Fibroblast of lung (primary cell): ENCODE results near the gene TUBB4B. TPM values are rescaled to one million over a fixed set of nuclear protein-coding genes. Genes with fewer than 3 reads are reported as not detected.

ENCODE experiments used
- DNase-seq, 2 donors: peaks; one replicate each; pipeline versions ENCODE4 v3.0.0 to v3.0.0-alpha.2; 2010; ENCODE audit warnings: low read depth in 2 of 2
- H2AFZ ChIP-seq: 2 replicates; pipeline ENCODE4 v1.5.1; 2012; ENCODE audit warnings: low read length, control low read depth, inconsistent platforms
- H3K27ac ChIP-seq: 2 replicates; pipeline ENCODE4 v1.5.1; 2011; ENCODE audit warnings: low read length, control low read depth; ENCODE audit not compliant: insufficient read depth
- H3K27me3 ChIP-seq: 2 replicates; pipeline ENCODE4 v1.5.1; 2011; ENCODE audit warnings: mild to moderate bottlenecking, low read length; ENCODE audit not compliant: control insufficient read depth, insufficient read depth
- H3K36me3 ChIP-seq: 2 replicates; pipeline ENCODE4 v1.5.1; 2011; ENCODE audit warnings: low read length; ENCODE audit not compliant: control insufficient read depth, insufficient read depth
- H3K4me1 ChIP-seq: 2 replicates; pipeline ENCODE4 v1.5.1; 2011; ENCODE audit warnings: low read length; ENCODE audit not compliant: control insufficient read depth, insufficient read depth; ENCODE audit errors: extremely low read depth
- H3K4me2 ChIP-seq: 2 replicates; pipeline ENCODE4 v1.5.1; 2011; ENCODE audit warnings: low read length, control low read depth; ENCODE audit not compliant: insufficient read depth; ENCODE audit errors: extremely low read depth
- H3K4me3 ChIP-seq, 4 experiments: fragments of 200-600 bp in 1 of 4; sonication (generic) in 1 of 4; replicated peaks in 1 of 4; 2 replicates each; pipeline ENCODE4 v1.5.1; 2011 to 2016; ENCODE audit warnings: low read length in 4 of 4, low read depth in 3 of 4, mild to moderate bottlenecking in 3 of 4, control low read depth in 2 of 4, inconsistent platforms in 1 of 4, mixed read lengths in 1 of 4; ENCODE audit not compliant: insufficient read depth in 1 of 4; ENCODE audit errors: control extremely low read depth in 1 of 4
- H3K79me2 ChIP-seq: 2 replicates; pipeline ENCODE4 v1.5.1; 2012; ENCODE audit warnings: mild to moderate bottlenecking, low read length, inconsistent platforms; ENCODE audit not compliant: control insufficient read depth, insufficient read depth
- H3K9ac ChIP-seq: 2 replicates; pipeline ENCODE4 v1.5.1; 2011; ENCODE audit warnings: mild to moderate bottlenecking, low read length, control low read depth; ENCODE audit not compliant: insufficient read depth
- H3K9me3 ChIP-seq: 2 replicates; pipeline ENCODE4 v1.5.1; 2012; ENCODE audit warnings: low read depth, low read length; ENCODE audit not compliant: control insufficient read depth, insufficient read depth
- H4K20me1 ChIP-seq: 2 replicates; pipeline ENCODE4 v1.5.1; 2011; ENCODE audit warnings: low read length; ENCODE audit not compliant: control insufficient read depth, insufficient read depth; ENCODE audit errors: extremely low read depth
- CTCF ChIP-seq, 2 donors: IDR thresholded peaks in 1 of 2; conservative IDR thresholded peaks in 1 of 2; 1 replicate in 1 of 2; 2 replicates in 1 of 2; pipeline ENCODE4 v1.5.1; 2011 to 2012; ENCODE audit warnings: low read length in 2 of 2, control low read depth in 1 of 2, inconsistent platforms in 1 of 2, low read depth in 1 of 2, mild to moderate bottlenecking in 1 of 2
- EZH2 ChIP-seq: IDR thresholded peaks from 2 replicates; pipeline ENCODE4 v1.5.1; 2012; ENCODE audit warnings: low read length, control low read depth, mild to moderate bottlenecking; ENCODE audit errors: missing control alignments
- polyA plus RNA-seq, 2 donors: library from polyadenylated mRNA; depleted of rRNA in 1 of 2; stranded (reverse) in 1 of 2; unstranded in 1 of 2; fragments of >200 nt; gene quantifications; 2 replicates each; pipeline ENCODE4 v1.2.1, GENCODE V29; 2011 to 2012; ENCODE audit warnings: missing spikeins in 1 of 2
- total RNA-seq: library from RNA; depleted of rRNA; stranded (reverse); fragments of >200 nt; gene quantifications from 2 replicates; pipeline ENCODE4 v1.2.1, GENCODE V29; 2014

Gene TUBB4B
- total and polyA plus RNA-seq, 2 donors (not counting 1 experiment from before 2014, with no cell fraction given) = 111 to 332 TPM

DNA sequence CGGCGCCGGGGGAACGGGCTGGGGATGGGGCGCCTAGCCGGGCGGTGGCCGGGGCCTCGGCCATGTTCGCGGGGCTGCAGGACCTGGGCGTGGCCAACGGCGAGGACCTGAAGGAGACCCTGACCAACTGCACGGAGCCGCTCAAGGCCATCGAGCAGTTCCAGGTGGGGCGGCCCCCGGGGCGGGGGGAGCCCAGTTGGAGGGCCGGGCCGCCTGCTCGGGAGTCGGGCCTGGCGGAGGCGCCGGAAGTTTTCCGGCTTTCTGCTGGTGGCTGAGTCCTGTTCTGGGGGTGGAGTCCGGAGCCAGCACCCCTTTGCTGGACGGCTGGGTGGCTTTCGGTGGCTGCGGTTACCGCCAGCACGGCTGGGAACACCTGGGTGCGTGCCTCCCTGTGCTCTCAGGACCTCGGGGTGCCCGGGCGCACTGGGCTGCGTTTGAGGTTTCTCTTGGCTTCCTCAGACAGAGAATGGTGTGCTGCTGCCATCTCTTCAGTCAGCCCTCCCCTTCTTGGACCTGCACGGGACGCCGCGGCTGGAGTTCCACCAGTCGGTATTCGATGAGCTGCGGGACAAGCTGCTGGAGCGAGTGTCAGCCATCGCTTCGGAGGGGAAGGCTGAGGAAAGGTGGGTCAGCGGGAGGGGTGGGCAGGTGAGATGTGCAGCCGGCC, 14.5 kb downstream of the TUBB4B start:
- H3K79me2 ChIP-seq = peaks cover 21% of the 10 kb centered on the region
- no peaks in the 10 kb centered on the region for H3K27me3 ChIP-seq
- H2AFZ ChIP-seq = peak overlapping the region; percentile 62
- H3K36me3 ChIP-seq = peaks cover 10% of the 10 kb centered on the region
- H3K9ac ChIP-seq = peak overlapping the region; percentile 48
- H3K9me3 ChIP-seq = no peaks in the 10 kb centered on the region
- no peaks in the 10 kb centered on the region for H4K20me1 ChIP-seq
- peak overlapping the region; percentile 13 for H3K27ac ChIP-seq
- peak overlapping the region; percentile 97 for H3K4me2 ChIP-seq
- peak overlapping the region; percentile 68 to 96 (median 82) for H3K4me3 ChIP-seq
- peaks cover 10% of the 10 kb centered on the region for H3K4me1 ChIP-seq
- TF ChIP-seq EZH2 = no peak
- no peak for TF ChIP-seq CTCF (conservative IDR thresholded peaks at IDR 0.05 in 1 of 2, IDR thresholded peaks at IDR 0.05 in 1 of 2; ENCODE audit: low read depth in 1 of 2, low read length in 2 of 2)
- DNase-seq = peak; percentile 28 to 33

GRCh38 chr9:137256362-137256761, 15.3 kb downstream of the TUBB4B start:
- Histone ChIP-seq H2AFZ (no peak overlapping the region), H3K4me3 (peak overlapping the region; percentile 68 to 96 (median 82)), H3K9me3 (no peaks in the 10 kb centered on the region), H3K79me2 (peaks cover 21% of the 10 kb centered on the region), H3K27ac (peak overlapping the region; percentile 5), H3K27me3 (no peaks in the 10 kb centered on the region), H3K4me1 (peaks cover 10% of the 10 kb centered on the region), H3K36me3 (peaks cover 10% of the 10 kb centered on the region), H4K20me1 (no peaks in the 10 kb centered on the region), H3K4me2 (peak overlapping the region; percentile 97), H3K9ac (peak overlapping the region; percentile 48)
- DNase-seq = no peak
- TF ChIP-seq EZH2 (no peak), CTCF (conservative IDR thresholded peaks at IDR 0.05 in 1 of 2, IDR thresholded peaks at IDR 0.05 in 1 of 2; ENCODE audit: low read depth in 1 of 2, low read length in 2 of 2) (no peak)

DNA sequence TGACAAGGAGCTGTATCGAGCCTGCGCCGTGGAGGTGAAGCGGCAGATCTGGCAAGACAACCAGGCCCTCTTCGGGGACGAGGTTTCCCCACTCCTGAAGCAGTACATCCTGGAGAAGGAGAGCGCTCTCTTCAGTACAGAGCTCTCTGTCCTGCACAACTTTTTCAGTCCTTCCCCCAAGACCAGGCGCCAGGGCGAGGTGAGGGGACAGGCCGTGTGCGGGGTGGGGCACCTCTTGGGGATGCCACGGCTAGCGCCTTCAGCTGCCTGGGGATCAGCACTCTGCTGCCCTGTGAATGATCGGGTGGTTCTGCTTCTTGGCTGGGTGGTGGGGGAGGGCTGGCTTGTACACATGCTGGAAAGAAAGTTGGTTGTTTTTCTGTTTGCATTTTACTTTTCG, 15.8 kb downstream of the TUBB4B start:
- peak overlapping the region in 2 of 4 experiments; percentile 93 to 96 for H3K4me3 ChIP-seq
- H3K27ac ChIP-seq = no peak overlapping the region
- H3K4me2 ChIP-seq = peak overlapping the region; percentile 97
- DNase-seq = no peak
- no peaks in the 10 kb centered on the region for H3K9me3 ChIP-seq
- TF ChIP-seq EZH2 (no peak), CTCF (conservative IDR thresholded peaks at IDR 0.05 in 1 of 2, IDR thresholded peaks at IDR 0.05 in 1 of 2; ENCODE audit: low read depth in 1 of 2, low read length in 2 of 2) (no peak)
- H3K79me2 ChIP-seq = peaks cover 21% of the 10 kb centered on the region
- H4K20me1 ChIP-seq = no peaks in the 10 kb centered on the region
- H3K9ac ChIP-seq = no peak overlapping the region
- peaks cover 10% of the 10 kb centered on the region for H3K4me1 ChIP-seq
- no peak overlapping the region for H2AFZ ChIP-seq
- H3K27me3 ChIP-seq = no peaks in the 10 kb centered on the region
- H3K36me3 ChIP-seq = peaks cover 10% of the 10 kb centered on the region
